SK-N-MC (cell line): ENCODE data around the gene CCL26.

ENCODE experiments used
- EZH2 ChIP-seq: fragments of 200-600 bp; sonication (generic); IDR thresholded peaks from one replicate; pipeline ENCODE4 v1.6.1; 2017; ENCODE audit warnings: antibody characterized with exemption
- POLR2AphosphoS5 ChIP-seq: IDR thresholded peaks from 2 replicates; pipeline ENCODE4 v1.6.1; 2012; ENCODE audit warnings: mild to moderate bottlenecking, low read depth, low read length, borderline replicate concordance

GRCh38 chr7:75811894-75812678, 40.1 kb upstream of the CCL26 start:
- TF ChIP-seq EZH2 (no peak), POLR2AphosphoS5 (no peak)
